H9 (cell line): ENCODE measurements around the gene AFMID. TPM values are rescaled to one million over a fixed set of nuclear protein-coding genes. Genes with fewer than 3 reads are reported as not detected.
A peak's percentile ranks its signal among the peaks of the same experiment; 100 is the strongest.

Source experiments
- DNase-seq: peaks from one replicate; pipeline ENCODE4 v3.0.0-alpha.2; 2017
- H2AFZ ChIP-seq: one replicate; pipeline ENCODE4 v1.6.1; 2013; ENCODE audit warnings: mild to moderate bottlenecking, low read length, control low read depth, moderate library complexity
- H2AK5ac ChIP-seq: 2 replicates; pipeline ENCODE4 v1.6.1; 2013; ENCODE audit warnings: low read length, control low read depth, mixed read lengths; ENCODE audit not compliant: insufficient read length
- H2BK120ac ChIP-seq: one replicate; pipeline ENCODE4 v1.6.1; 2013; ENCODE audit warnings: low read depth, mild to moderate bottlenecking, low read length, control low read depth, inconsistent platforms; ENCODE audit not compliant: poor library complexity, severe bottlenecking
- H2BK12ac ChIP-seq: 2 replicates; pipeline ENCODE4 v1.6.1; 2013; ENCODE audit warnings: low read length, control low read depth, mixed read lengths, low read depth; ENCODE audit not compliant: insufficient read length
- H2BK15ac ChIP-seq: 2 replicates; pipeline ENCODE4 v1.6.1; 2013; ENCODE audit warnings: low read depth, low read length, control low read depth
- H2BK20ac ChIP-seq: one replicate; pipeline ENCODE4 v1.6.1; 2013; ENCODE audit warnings: low read depth, mild to moderate bottlenecking, low read length, control low read depth, inconsistent platforms; ENCODE audit not compliant: poor library complexity, severe bottlenecking
- H2BK5ac ChIP-seq: 2 replicates; pipeline ENCODE4 v1.6.1; 2013; ENCODE audit warnings: low read length, control low read depth, mixed read lengths; ENCODE audit not compliant: insufficient read length
- H3K14ac ChIP-seq: 2 replicates; pipeline ENCODE4 v1.6.1; 2013; ENCODE audit warnings: low read length, control low read depth; ENCODE audit not compliant: insufficient read depth
- H3K18ac ChIP-seq: 2 replicates; pipeline ENCODE4 v1.6.1; 2013; ENCODE audit warnings: low read depth, mild to moderate bottlenecking, mixed read lengths, low read length, control low read depth; ENCODE audit not compliant: insufficient read length
- H3K23ac ChIP-seq: 2 replicates; pipeline ENCODE4 v1.6.1; 2013; ENCODE audit warnings: low read length, control low read depth, mixed read lengths, low read depth; ENCODE audit not compliant: insufficient read length
- H3K23me2 ChIP-seq: 2 replicates; pipeline ENCODE4 v1.6.1; 2013; ENCODE audit warnings: low read depth, mild to moderate bottlenecking, mixed read lengths, low read length, control low read depth; ENCODE audit not compliant: insufficient read length, poor library complexity, severe bottlenecking
- H3K27ac ChIP-seq: 2 replicates; pipeline ENCODE4 v1.5.1; 2013; ENCODE audit warnings: low read length, control low read depth, mixed read lengths, low read depth; ENCODE audit not compliant: insufficient read length
- H3K27me3 ChIP-seq: 2 replicates; pipeline ENCODE4 v1.6.1; 2013; ENCODE audit warnings: low read length, control low read depth, inconsistent platforms; ENCODE audit not compliant: insufficient read depth
- H3K4ac ChIP-seq: 2 replicates; pipeline ENCODE4 v1.6.1; 2013; ENCODE audit warnings: low read depth, mild to moderate bottlenecking, control low read depth, inconsistent platforms, low read length, moderate library complexity
- H3K4me1 ChIP-seq: 2 replicates; pipeline ENCODE4 v1.6.1; 2013; ENCODE audit warnings: low read length, control low read depth, inconsistent platforms; ENCODE audit not compliant: insufficient read depth
- H3K4me2 ChIP-seq: 2 replicates; pipeline ENCODE4 v1.6.1; 2013; ENCODE audit warnings: low read length, control low read depth, mixed read lengths; ENCODE audit not compliant: insufficient read length, insufficient read depth
- H3K56ac ChIP-seq: 2 replicates; pipeline ENCODE4 v1.6.1; 2013; ENCODE audit warnings: low read depth, mild to moderate bottlenecking, mixed read lengths, low read length, control low read depth; ENCODE audit not compliant: insufficient read length
- H3K79me1 ChIP-seq: 2 replicates; pipeline ENCODE4 v1.6.1; 2013; ENCODE audit warnings: low read depth, mild to moderate bottlenecking, moderate library complexity, low read length, control low read depth, inconsistent platforms; ENCODE audit not compliant: insufficient read depth, poor library complexity, severe bottlenecking
- H3K79me2 ChIP-seq: 2 replicates; pipeline ENCODE4 v1.6.1; 2013; ENCODE audit warnings: low read length, control low read depth, inconsistent platforms; ENCODE audit not compliant: insufficient read depth
- H3K9ac ChIP-seq: 2 replicates; pipeline ENCODE4 v1.6.1; 2013; ENCODE audit warnings: low read length, control low read depth, mixed read lengths; ENCODE audit not compliant: insufficient read length; ENCODE audit errors: extremely low read depth
- H3K9me3 ChIP-seq: one replicate; pipeline ENCODE4 v1.6.1; 2013; ENCODE audit warnings: low read depth, low read length, inconsistent platforms; ENCODE audit not compliant: control insufficient read depth
- H3T11ph ChIP-seq: one replicate; pipeline ENCODE4 v1.6.1; 2013; ENCODE audit warnings: mild to moderate bottlenecking, low read length, control low read depth, inconsistent platforms
- H4K20me1 ChIP-seq: one replicate; pipeline ENCODE4 v1.6.1; 2013; ENCODE audit not compliant: control insufficient read depth, insufficient read length, insufficient read depth
- H4K5ac ChIP-seq: 2 replicates; pipeline ENCODE4 v1.6.1; 2013; ENCODE audit warnings: low read depth, mild to moderate bottlenecking, mixed read lengths, low read length, control low read depth; ENCODE audit not compliant: insufficient read length
- H4K8ac ChIP-seq: replicated peaks from 2 replicates; pipeline ENCODE4 v1.6.1; 2013; ENCODE audit warnings: low read length, control low read depth, mixed read lengths, low read depth; ENCODE audit not compliant: insufficient read length
- H4K91ac ChIP-seq: 2 replicates; pipeline ENCODE4 v1.6.1; 2013; ENCODE audit warnings: low read depth, mild to moderate bottlenecking, moderate library complexity, mixed read lengths, low read length, control low read depth; ENCODE audit not compliant: insufficient read length
- H3K27ac Mint-ChIP-seq, 3 experiments: 2 replicates in 2 of 3; 3 replicates in 1 of 3; pipeline ENCODE4 v1.8.0; 2020 to 2021; ENCODE audit warnings: mixed read lengths in 3 of 3, mild to moderate bottlenecking in 1 of 3, moderate library complexity in 1 of 3
- H3K27me3 Mint-ChIP-seq: 2 replicates; pipeline ENCODE4 v1.8.0; 2021; ENCODE audit warnings: low read depth, mild to moderate bottlenecking, moderate library complexity, mixed read lengths
- H3K36me3 Mint-ChIP-seq, 3 experiments: 2 replicates in 2 of 3; 3 replicates in 1 of 3; pipeline ENCODE4 v1.8.0; 2020 to 2021; ENCODE audit warnings: low read depth in 3 of 3, mixed read lengths in 3 of 3; ENCODE audit not compliant: insufficient read depth in 1 of 3
- H3K4me1 Mint-ChIP-seq, 2 experiments: 2 replicates each; pipeline ENCODE4 v1.8.0; 2020; ENCODE audit warnings: mixed read lengths in 2 of 2
- H3K4me3 Mint-ChIP-seq, 2 experiments: 2 replicates in 1 of 2; 3 replicates in 1 of 2; pipeline ENCODE4 v1.8.0; 2020 to 2021; ENCODE audit warnings: mild to moderate bottlenecking in 2 of 2, mixed read lengths in 2 of 2, moderate library complexity in 1 of 2
- H3K9me3 Mint-ChIP-seq, 2 experiments: 2 replicates in 1 of 2; 3 replicates in 1 of 2; pipeline ENCODE4 v1.8.0; 2020; ENCODE audit warnings: mild to moderate bottlenecking in 2 of 2, mixed read lengths in 2 of 2, moderate library complexity in 1 of 2
- CTCF ChIP-seq: fragments of 200-600 bp; sonication (generic); conservative IDR thresholded peaks from 3 replicates; pipeline ENCODE4 v1.8.0; 2021; ENCODE audit warnings: antibody characterized with exemption, mild to moderate bottlenecking
- WGBS: extraction: QIAGEN DNeasy Blood & Tissue Kit; methylation state at CpG from one replicate; pipeline ENCODE4 v1.1.7; 2013; ENCODE audit warnings: missing lambda C conversion rate, low lambda C conversion rate, mixed read lengths; ENCODE audit not compliant: insufficient read length; ENCODE audit errors: extremely low coverage; 5-methylcytosine and 5-hydroxymethylcytosine counted together
- total RNA-seq: library from RNA; stranded (reverse); gene quantifications from 2 replicates; pipeline ENCODE4 v1.2.1, GENCODE V29; 2021

The AFMID gene
- total RNA-seq, 1 experiment from 2014 or later: 64.1 TPM

DNA sequence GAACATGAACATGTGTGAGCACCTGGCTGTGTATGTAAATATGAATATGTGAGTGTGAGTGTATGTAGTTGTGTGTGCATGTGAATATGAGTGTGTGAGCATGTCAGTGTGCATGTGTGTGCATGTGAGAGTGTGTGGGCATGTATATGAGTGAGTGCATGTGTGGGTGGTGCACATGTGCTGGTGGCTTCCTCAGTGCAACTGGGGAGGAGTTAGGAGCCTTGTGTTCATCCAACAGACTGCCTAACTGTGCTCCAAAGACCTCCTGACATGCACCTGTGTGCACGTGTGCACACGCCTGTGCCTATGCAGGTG lies 45.7 kb downstream of the AFMID start:
- Histone ChIP-seq H2BK5ac (no peak overlapping the region), H3K27ac (no peak overlapping the region), H2AK5ac (no peak overlapping the region), H3K23me2 (no peaks in the 10 kb centered on the region), H2BK20ac (no peak overlapping the region), H3K4ac (no peak overlapping the region), H4K20me1 (no peaks in the 10 kb centered on the region), H3K56ac (no peak overlapping the region), H3K79me1 (no peaks in the 10 kb centered on the region), H3K18ac (no peak overlapping the region), H2AFZ (no peak overlapping the region), H3K4me2 (no peak overlapping the region), H3K14ac (no peak overlapping the region), H3K9ac (no peak overlapping the region), H3K27me3 (peaks cover 6% of the 10 kb centered on the region; the same call in 1 of the 2 replicates), H3K23ac (no peak overlapping the region), H3K79me2 (no peaks in the 10 kb centered on the region), H2BK120ac (no peak overlapping the region), H4K5ac (no peak overlapping the region), H2BK15ac (no peak overlapping the region), H4K91ac (no peak overlapping the region), H3K9me3 (no peaks in the 10 kb centered on the region), H4K8ac (no peak overlapping the region), H3K4me1 (no peaks in the 10 kb centered on the region), H2BK12ac (no peak overlapping the region), H3T11ph (no peak overlapping the region)
- Mint-ChIP-seq H3K9me3 (no peaks in the 10 kb centered on the region), H3K27me3 (peaks cover 51% of the 10 kb centered on the region), H3K27ac (no peak overlapping the region), H3K4me1 (peaks cover 0 to 11% of the 10 kb centered on the region in 2 experiments; a peak in 2 of 4 replicates), H3K36me3 (no peaks in the 10 kb centered on the region), H3K4me3 (peak overlapping the region; percentile 9 to 68; a peak in 3 of 5 replicates)
- no peak for TF ChIP-seq CTCF
- DNase-seq: no peak
- no CpG with 5 or more reads among the region's 2 CpGs for WGBS
